Colonic mucosa (tissue), 4 donors: ENCODE results near the gene NIPBL. TPM values are rescaled to one million over a fixed set of nuclear protein-coding genes. Genes with fewer than 3 reads are reported as not detected.
"Not testable (repeated sequence)": the region's sequence is repeated elsewhere in the genome, so short reads cannot be mapped to it uniquely, and the experiment has no call there.

ENCODE experiments used
- DNase-seq: peaks from one replicate; pipeline ENCODE4 v3.0.0-alpha.2; 2020
- H3K27ac ChIP-seq: fragments of 200-600 bp; one replicate; pipeline ENCODE4 v1.8.0; 2021
- H3K27me3 ChIP-seq: fragments of 200-600 bp; one replicate; pipeline ENCODE4 v1.8.0; 2021
- H3K36me3 ChIP-seq: fragments of 200-600 bp; one replicate; pipeline ENCODE4 v1.8.0; 2021
- H3K4me1 ChIP-seq: fragments of 200-600 bp; one replicate; pipeline ENCODE4 v1.8.0; 2021; ENCODE audit warnings: mild to moderate bottlenecking
- H3K4me3 ChIP-seq: fragments of 200-600 bp; one replicate; pipeline ENCODE4 v1.8.0; 2021
- H3K9ac ChIP-seq, 2 donors: one replicate each; pipeline ENCODE4 v1.7.0; 2013; ENCODE audit warnings: control low read depth in 2 of 2, low read depth in 2 of 2, low read length in 2 of 2
- H3K9me3 ChIP-seq: fragments of 200-600 bp; one replicate; pipeline ENCODE4 v1.8.0; 2021
- CTCF ChIP-seq: fragments of 200-600 bp; IDR thresholded peaks from one replicate; pipeline ENCODE4 v1.8.0; 2022; ENCODE audit warnings: antibody characterized with exemption, mild to moderate bottlenecking
- intact Hi-C: fragments of 100-400 bp; cut with DNase I; formaldehyde crosslinking; loops from one replicate; pipeline ENCODE4 v1.14.1; 2022
- total RNA-seq, 2 donors: library from RNA; stranded (reverse); fragmentation: NEBNext Ultra II Directional in 1 of 2; extraction: Animal tissue kit (Norgen Biotek cat#: 25700) in 1 of 2; gene quantifications; one replicate each; pipeline ENCODE4 v1.2.1, GENCODE V29; 2021
- donor health status: healthy.
- donor health status: DM: no; HTN: no; CAD: no.
- donor health status: DM: no; HTN: no; CAD: no.

Gene NIPBL
- total RNA-seq, 2 donors from 2014 or later = 47.6 to 59.2 TPM

GRCh38 chr5:37088009-37088408 is 211.4 kb downstream of the NIPBL start:
- no peak for TF ChIP-seq CTCF

GRCh38 chr5:37090123-37090726 is 213.7 kb downstream of the NIPBL start:
- Histone ChIP-seq H3K4me1 (peaks cover 5% of the 10 kb centered on the region), H3K9ac (no peak overlapping the region), H3K4me3 (no peak overlapping the region), H3K9me3 (no peaks in the 10 kb centered on the region), H3K27ac (no peak overlapping the region), H3K36me3 (no peaks in the 10 kb centered on the region), H3K27me3 (no peaks in the 10 kb centered on the region)
- no peak for TF ChIP-seq CTCF
- DNase-seq = no peak
- intact Hi-C loops = no loop called here

More at GRCh38 chr5:37088009-37088408, 211.4 kb downstream of the NIPBL start:
- peaks cover 5% of the 10 kb centered on the region for H3K4me1 ChIP-seq
- no peak for DNase-seq
- no peaks in the 10 kb centered on the region for H3K36me3 ChIP-seq
- intact Hi-C loops = no loop called here
- H3K27me3 ChIP-seq = no peaks in the 10 kb centered on the region
- H3K9ac ChIP-seq = no peak overlapping the region
- H3K27ac ChIP-seq = no peak overlapping the region
- H3K9me3 ChIP-seq = no peaks in the 10 kb centered on the region
- H3K4me3 ChIP-seq = no peak overlapping the region

GRCh38 chr5:37090781-37091180 is 214.2 kb downstream of the NIPBL start:
- Histone ChIP-seq H3K4me3 (no peak overlapping the region), H3K9ac (no peak overlapping the region), H3K9me3 (no peaks in the 10 kb centered on the region), H3K27me3 (no peaks in the 10 kb centered on the region), H3K27ac (no peak overlapping the region), H3K4me1 (peaks cover 5% of the 10 kb centered on the region), H3K36me3 (no peaks in the 10 kb centered on the region)
- intact Hi-C loops = no loop called here
- DNase-seq = no peak
- TF ChIP-seq CTCF = no peak

- H3K9ac ChIP-seq, H3K4me1 ChIP-seq, intact Hi-C loops, H3K27me3 ChIP-seq, H3K4me3 ChIP-seq, H3K36me3 ChIP-seq, H3K9me3 ChIP-seq: not testable (repeated sequence)
- DNase-seq = peak; percentile 72
- peak overlapping the region; percentile 36 for H3K27ac ChIP-seq
Observed at GRCh38 chr5:37093795-37094194, 217.2 kb downstream of the NIPBL start.

- H3K4me1 ChIP-seq, intact Hi-C loops, H3K27ac ChIP-seq, H3K36me3 ChIP-seq, H3K4me3 ChIP-seq, H3K9me3 ChIP-seq, H3K27me3 ChIP-seq, H3K9ac ChIP-seq, DNase-seq: not testable (repeated sequence)
Observed at GRCh38 chr5:37099267-37099666, 222.7 kb downstream of the NIPBL start.

- no peak overlapping the region for H3K27ac ChIP-seq
- intact Hi-C loops = no loop called here
- H3K4me3 ChIP-seq = no peak overlapping the region
- no peaks in the 10 kb centered on the region for H3K36me3 ChIP-seq
- H3K9me3 ChIP-seq = no peaks in the 10 kb centered on the region
- no peaks in the 10 kb centered on the region for H3K27me3 ChIP-seq
- H3K4me1 ChIP-seq = no peaks in the 10 kb centered on the region
- no peak for TF ChIP-seq CTCF
- no peak overlapping the region for H3K9ac ChIP-seq
- DNase-seq = no peak
Observed at GRCh38 chr5:37103302-37103701, 226.7 kb downstream of the NIPBL start.
